Activated CD8-positive, alpha-beta memory T cell treated with anti-CD3 and anti-CD28 coated beads, Interleukin-2, amount 50 U/mL, for 1 hour (primary cell): ENCODE results near the gene ITGB3BP.
A peak's percentile ranks its signal among the peaks of the same experiment; 100 is the strongest.
"Not testable (repeated sequence)": the region's sequence is repeated elsewhere in the genome, so short reads cannot be mapped to it uniquely, and the experiment has no call there.

Source experiments
- DNase-seq: peaks from one replicate; pipeline ENCODE4 v3.0.0-alpha.2; 2020; ENCODE audit errors: extremely low read depth

ITGB3BP gene

GRCh38 chr1:63522891-63523728, at the start of gene ITGB3BP, which contains the start of gene EFCAB7:
ITGB3BP (minus strand) TSS chr1:63523225; CDS start chr1:63523133, 92 bp downstream.
EFCAB7 (plus strand) TSS chr1:63523525; CDS start chr1:63525573, 2,048 bp downstream.
- DNase-seq, result peak; percentile 52

GRCh38 chr1:63572686-63573085, 49.7 kb upstream of the ITGB3BP start:
- not testable (repeated sequence) for DNase-seq

- no peak for DNase-seq
Measured at GRCh38 chr1:63569640-63570316, 46.8 kb upstream of the ITGB3BP start.

- DNase-seq, result no peak
Measured at GRCh38 chr1:63569068-63569467, 46.0 kb upstream of the ITGB3BP start.

GRCh38 chr1:63563745-63564144, 40.7 kb upstream of the ITGB3BP start:
- DNase-seq, result no peak

GRCh38 chr1:63559357-63559756, 36.3 kb upstream of the ITGB3BP start:
- DNase-seq, result no peak

GRCh38 chr1:63557365-63557987, 34.5 kb upstream of the ITGB3BP start:
- no peak for DNase-seq

- DNase-seq, result no peak
Measured at GRCh38 chr1:63555480-63555879, 32.5 kb upstream of the ITGB3BP start.

- DNase-seq, result no peak
Measured at GRCh38 chr1:63548877-63549276, 25.9 kb upstream of the ITGB3BP start.

- no peak for DNase-seq
Measured at GRCh38 chr1:63548303-63548702, 25.3 kb upstream of the ITGB3BP start.

GRCh38 chr1:63547621-63548294, 24.7 kb upstream of the ITGB3BP start:
- no peak for DNase-seq

GRCh38 chr1:63545780-63546179, 22.8 kb upstream of the ITGB3BP start:
- DNase-seq, result no peak

- no peak for DNase-seq
Measured at GRCh38 chr1:63537940-63538339, 14.9 kb upstream of the ITGB3BP start.

GRCh38 chr1:63537006-63537405, 14.0 kb upstream of the ITGB3BP start:
- DNase-seq, result no peak

GRCh38 chr1:63534406-63534805, 11.4 kb upstream of the ITGB3BP start:
- DNase-seq, result no peak

- DNase-seq, result no peak
Measured at GRCh38 chr1:63533931-63534330, 10.9 kb upstream of the ITGB3BP start.

GRCh38 chr1:63532727-63533126, 9.7 kb upstream of the ITGB3BP start:
- no peak for DNase-seq

GRCh38 chr1:63524201-63524600, 1.2 kb upstream of the ITGB3BP start:
- DNase-seq, result no peak

- no peak for DNase-seq
Measured at GRCh38 chr1:63523738-63524137, 713 bp upstream of the ITGB3BP start.

GRCh38 chr1:63516629-63517028, 6.4 kb downstream of the ITGB3BP start:
- DNase-seq, result no peak

GRCh38 chr1:63512584-63512983, 10.4 kb downstream of the ITGB3BP start:
- DNase-seq, result no peak

GRCh38 chr1:63509718-63510117, 13.3 kb downstream of the ITGB3BP start:
- no peak for DNase-seq
